NCI-H82 (cell line): Measurements from ENCODE around the gene EME1.
A peak's percentile ranks its signal among the peaks of the same experiment; 100 is the strongest.

Source experiments
- DNase-seq: peaks from one replicate; lab custom pipeline; 2025; lab: John Stamatoyannopoulos, UW

The EME1 gene

GRCh38 chr17:50348522-50349242 lies 24.3 kb upstream of the EME1 start:
- DNase-seq: no peak

GRCh38 chr17:50349243-50349600 lies 23.8 kb upstream of the EME1 start:
- no peak for DNase-seq

GRCh38 chr17:50350733-50351132 lies 22.3 kb upstream of the EME1 start:
- DNase-seq: no peak

- DNase-seq: no peak
Observed at GRCh38 chr17:50352072-50352692, 20.8 kb upstream of the EME1 start.

GRCh38 chr17:50352693-50353599 lies 20.1 kb upstream of the EME1 start:
- no peak for DNase-seq

GRCh38 chr17:50353600-50354195 lies 19.3 kb upstream of the EME1 start:
- DNase-seq: no peak

GRCh38 chr17:50354198-50354597 lies 18.8 kb upstream of the EME1 start:
- DNase-seq: no peak

GRCh38 chr17:50354776-50355175 lies 18.3 kb upstream of the EME1 start:
- DNase-seq: no peak

- DNase-seq: no peak
Observed at GRCh38 chr17:50355336-50355700, 17.7 kb upstream of the EME1 start.

- no peak for DNase-seq
Observed at GRCh38 chr17:50355701-50356341, 17.2 kb upstream of the EME1 start.

- DNase-seq: no peak
Observed at GRCh38 chr17:50356418-50356817, 16.6 kb upstream of the EME1 start.

GRCh38 chr17:50356892-50357510 lies 16.0 kb upstream of the EME1 start:
- DNase-seq: no peak

- no peak for DNase-seq
Observed at GRCh38 chr17:50358177-50358576, 14.9 kb upstream of the EME1 start.

GRCh38 chr17:50359005-50359699 lies 13.9 kb upstream of the EME1 start:
- DNase-seq: no peak

- DNase-seq: no peak
Observed at GRCh38 chr17:50359998-50360461, 13.0 kb upstream of the EME1 start.

GRCh38 chr17:50360486-50361115 lies 12.4 kb upstream of the EME1 start:
- DNase-seq: no peak

- DNase-seq: peak; percentile 76
Observed at GRCh38 chr17:50361561-50362480, 11.2 kb upstream of the EME1 start.

- DNase-seq: no peak
Observed at GRCh38 chr17:50362661-50363060, 10.4 kb upstream of the EME1 start.
